Cardiac septum (tissue), 1 donor: ENCODE data around the gene AKR1B1. TPM values are rescaled to one million over a fixed set of nuclear protein-coding genes. Genes with fewer than 3 reads are reported as not detected.
"Not testable (repeated sequence)": the region's sequence is repeated elsewhere in the genome, so short reads cannot be mapped to it uniquely, and the experiment has no call there.

ENCODE experiments used
- DNase-seq: peaks from one replicate; pipeline ENCODE4 v3.0.0-alpha.2; 2020; ENCODE audit warnings: low spot score
- intact Hi-C: fragments of 100-400 bp; cut with DNase I; formaldehyde crosslinking; loops from one replicate; pipeline ENCODE4 v1.14.0; 2022
- long read RNA-seq: library from polyadenylated mRNA; unstranded; transcript quantifications from one replicate; pipeline ENCODE4 v2.0.0, GENCODE V29; 2021
- total RNA-seq: library from RNA; stranded (reverse); fragmentation: NEBNext Ultra II Directional; extraction: Animal tissue kit (Norgen Biotek cat#: 25700); gene quantifications from one replicate; pipeline ENCODE4 v1.2.1, GENCODE V29; 2021
- donor health status: DM: no; HTN: no; CAD: no.

The AKR1B1 gene
- total RNA-seq = 193 TPM
- long read RNA-seq, transcript AKR1B1-201 (10 exons, 1,409 nt) = major isoform, 257 of 280 reads
- long read RNA-seq, partial matches to known transcripts = 15 of 280 reads
- long read RNA-seq, other reads (novel, unspliced or antisense) = 5 of 280 reads

- intact Hi-C loops = loop anchor here (2.0 kb wide), 1 partner anchor 26 kb away; no protein-coding TSS in a partner anchor
- DNase-seq = peak; percentile 92
These were observed at the start of gene AKR1B1 for GRCh38 chr7:134458806-134459698. Gene AKR1B1 (minus strand): TSS chr7:134459100. CDS start chr7:134459062, 38 bp downstream.

GRCh38 chr7:134505856-134506255, 47.0 kb upstream of the AKR1B1 start:
- DNase-seq = no peak
- intact Hi-C loops = no loop called here

DNA sequence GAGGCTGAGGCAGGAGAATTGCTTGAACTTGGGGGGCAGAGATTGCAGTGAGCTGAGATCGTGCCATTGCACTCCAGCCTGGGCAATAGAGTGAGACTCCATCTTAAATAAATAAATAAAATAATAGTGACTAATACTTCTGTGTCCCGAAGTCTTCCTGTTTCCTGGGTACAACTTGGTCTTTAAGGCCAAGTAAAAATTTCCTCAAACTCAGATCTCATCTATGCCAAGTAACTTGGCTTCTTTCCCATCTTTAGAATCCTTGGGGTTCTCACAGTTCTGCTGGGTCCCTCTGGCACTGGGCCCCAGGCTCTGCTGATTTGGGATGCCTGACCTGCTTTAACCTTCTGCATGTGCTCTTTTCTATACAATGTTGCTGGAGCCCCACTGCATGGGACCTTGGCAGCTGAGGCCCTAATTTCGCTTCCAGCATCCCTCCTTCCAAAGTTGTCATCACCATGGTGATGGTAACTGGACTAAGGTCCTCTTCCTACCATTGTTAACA, 45.8 kb upstream of the AKR1B1 start:
- DNase-seq = no peak
- intact Hi-C loops = no loop called here

- no peak for DNase-seq
- intact Hi-C loops = no loop called here
These were observed 43.8 kb upstream of the AKR1B1 start for GRCh38 chr7:134502463-134503371.

DNA sequence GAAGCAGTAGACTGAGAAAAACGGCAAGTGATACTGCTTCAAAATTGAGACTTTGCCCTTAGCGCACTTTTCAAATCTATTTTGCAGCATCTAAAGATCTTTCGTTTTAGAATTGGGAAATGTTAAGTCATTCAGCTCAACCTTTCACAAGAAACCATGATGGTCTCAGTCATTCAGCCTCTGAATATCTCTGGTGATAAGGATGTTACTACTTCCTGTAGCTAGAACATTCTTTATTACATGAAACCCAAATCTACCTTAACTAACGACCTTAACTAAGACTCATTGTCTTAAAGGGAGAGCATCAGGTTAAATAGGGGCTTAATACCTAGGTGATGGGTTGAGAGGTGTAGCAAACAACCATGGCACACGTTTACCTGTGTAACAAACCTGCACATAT, 42.1 kb upstream of the AKR1B1 start:
- DNase-seq = no peak
- intact Hi-C loops = no loop called here

- DNase-seq = no peak
- intact Hi-C loops = no loop called here
These were observed 41.5 kb upstream of the AKR1B1 start for GRCh38 chr7:134500406-134500805.

- DNase-seq = no peak
- intact Hi-C loops = no loop called here
These were observed 36.6 kb upstream of the AKR1B1 start for GRCh38 chr7:134495546-134495945.

- DNase-seq = no peak
- intact Hi-C loops = no loop called here
These were observed 34.2 kb upstream of the AKR1B1 start for GRCh38 chr7:134493091-134493490.

- intact Hi-C loops, DNase-seq: not testable (repeated sequence)
These were observed 28.8 kb upstream of the AKR1B1 start for GRCh38 chr7:134487721-134488120.

DNA sequence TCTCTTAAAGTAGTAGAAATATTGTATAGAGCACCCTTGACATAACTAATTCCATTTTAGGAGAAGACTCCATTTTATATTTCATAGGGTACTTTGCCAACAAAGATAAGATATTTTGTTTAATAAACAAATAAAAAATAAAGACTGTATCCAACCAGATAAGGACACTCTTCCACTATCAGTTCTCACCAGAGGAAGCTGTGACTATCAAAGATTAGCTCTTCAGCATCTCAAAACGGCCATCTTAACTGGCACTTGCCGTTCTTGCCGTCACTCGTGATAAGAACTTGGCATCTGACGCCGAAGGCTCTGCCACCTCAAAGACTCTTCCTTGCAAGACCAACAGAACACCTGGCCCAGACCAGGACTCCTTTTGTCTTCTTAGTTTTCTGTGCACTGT, 26.3 kb upstream of the AKR1B1 start:
- intact Hi-C loops = no loop called here
- no peak for DNase-seq

DNA sequence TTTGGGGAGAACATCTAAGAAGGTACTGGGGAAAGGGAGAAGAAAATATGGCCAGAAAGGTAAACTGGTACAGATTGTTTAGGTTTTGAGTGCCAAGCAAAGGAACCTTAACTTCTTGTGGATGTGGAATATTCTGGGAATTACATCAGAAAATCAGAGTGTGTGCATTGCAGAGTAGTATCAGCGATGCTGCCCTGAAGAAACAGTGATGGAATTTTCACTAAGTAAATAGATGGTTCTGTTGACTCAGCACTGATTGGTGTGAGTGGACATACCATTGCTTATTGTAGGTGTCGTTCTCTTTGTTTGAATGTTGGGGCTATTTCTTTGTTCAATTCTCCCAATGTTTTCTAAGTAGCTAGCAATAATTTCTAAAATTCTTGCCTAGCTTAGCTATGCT, 24.4 kb upstream of the AKR1B1 start:
- DNase-seq = no peak
- intact Hi-C loops = no loop called here

DNA sequence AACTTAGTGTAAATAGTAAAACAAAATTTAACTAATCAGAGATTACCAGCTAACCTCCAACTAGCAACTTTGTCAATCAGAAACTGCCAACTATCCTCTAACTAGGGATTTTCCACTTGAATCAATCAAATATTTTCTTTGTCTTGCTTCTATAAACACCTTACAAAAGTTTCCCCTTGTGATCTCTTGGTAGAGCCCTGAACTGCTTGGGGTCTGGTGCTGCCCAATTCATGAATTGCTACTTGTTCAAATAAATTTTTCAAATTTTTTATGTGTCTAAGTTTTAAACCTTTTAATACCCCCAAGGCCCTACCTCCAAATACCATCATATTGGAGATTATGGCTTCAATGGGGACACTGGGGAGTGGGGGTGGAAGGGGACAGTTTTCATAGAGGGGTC, 24.0 kb upstream of the AKR1B1 start:
- intact Hi-C loops = no loop called here
- no peak for DNase-seq

DNA sequence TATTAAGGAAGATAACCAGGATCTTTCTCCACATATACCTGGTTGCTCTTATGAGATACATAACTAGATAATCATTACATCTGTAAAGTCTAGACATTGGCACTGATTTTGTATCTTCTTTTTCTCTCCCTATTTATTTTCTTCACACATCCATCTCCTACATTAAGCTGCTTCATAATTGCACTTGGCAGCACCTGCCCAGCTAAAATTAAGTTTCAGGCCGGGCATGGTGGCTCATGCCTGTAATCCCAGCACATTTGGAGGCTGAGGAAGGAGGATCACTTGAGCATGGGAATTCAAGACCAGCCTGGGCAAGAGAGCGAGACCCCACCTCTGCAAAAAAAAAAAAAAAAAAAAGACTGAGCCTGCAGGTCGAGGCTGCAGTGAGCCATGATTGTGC, 22.3 kb upstream of the AKR1B1 start:
- no peak for DNase-seq
- intact Hi-C loops = no loop called here

- DNase-seq = no peak
- intact Hi-C loops = no loop called here
These were observed 21.8 kb upstream of the AKR1B1 start for GRCh38 chr7:134480730-134481129.

DNA sequence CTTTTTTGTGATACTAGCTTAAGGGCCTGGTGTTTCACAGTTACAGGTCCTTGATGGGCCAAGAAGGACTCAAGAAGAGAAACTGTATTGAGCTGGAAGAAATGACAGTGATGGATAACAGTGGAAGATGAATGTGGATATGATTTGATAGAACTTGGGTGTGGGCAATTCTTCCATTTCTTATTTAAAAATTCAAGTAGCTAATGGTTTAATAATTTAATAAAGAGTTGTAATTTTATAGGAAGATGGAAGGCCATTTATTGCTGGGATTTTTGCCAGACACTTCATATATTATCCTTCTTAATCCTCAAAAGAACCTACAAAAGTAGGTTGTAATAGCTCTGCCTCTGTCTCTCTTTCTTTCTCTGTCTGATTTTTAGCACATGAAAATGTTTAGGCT, 21.3 kb upstream of the AKR1B1 start:
- intact Hi-C loops = no loop called here
- DNase-seq = no peak

- DNase-seq = no peak
- intact Hi-C loops = no loop called here
These were observed 19.8 kb upstream of the AKR1B1 start for GRCh38 chr7:134478707-134479106.

DNA sequence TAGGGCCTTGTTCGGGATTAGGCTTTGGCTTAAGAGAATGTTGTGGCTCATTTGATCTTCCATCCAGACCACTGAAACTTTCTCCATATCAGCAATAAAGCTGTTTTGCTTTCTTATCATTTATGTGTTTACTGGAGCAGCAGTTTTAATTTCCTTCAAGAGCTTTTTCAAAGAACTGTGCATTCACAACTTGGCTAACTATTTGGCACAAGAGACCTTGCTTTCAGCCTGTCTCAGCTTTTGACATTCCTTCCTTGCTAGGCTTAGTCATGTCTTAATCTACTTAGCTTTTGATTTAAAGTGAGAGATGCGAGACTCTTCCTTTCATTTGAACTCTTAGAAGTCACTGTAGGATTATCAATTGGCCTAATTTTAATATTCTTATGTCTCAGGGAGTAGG, 19.1 kb upstream of the AKR1B1 start:
- intact Hi-C loops = no loop called here
- no peak for DNase-seq

GRCh38 chr7:134476044-134476443, 17.1 kb upstream of the AKR1B1 start:
- intact Hi-C loops = no loop called here
- no peak for DNase-seq

GRCh38 chr7:134474828-134475227, 15.9 kb upstream of the AKR1B1 start:
- DNase-seq = no peak
- intact Hi-C loops = no loop called here

GRCh38 chr7:134473861-134474291, 15.0 kb upstream of the AKR1B1 start:
- intact Hi-C loops = no loop called here
- no peak for DNase-seq
